CMK (cell line): ENCODE measurements around the gene DOK5.

Experiments
- DNase-seq: peaks from one replicate; pipeline ENCODE4 v3.0.0-alpha.2; 2010; ENCODE audit warnings: low read depth

The DOK5 gene

DNA sequence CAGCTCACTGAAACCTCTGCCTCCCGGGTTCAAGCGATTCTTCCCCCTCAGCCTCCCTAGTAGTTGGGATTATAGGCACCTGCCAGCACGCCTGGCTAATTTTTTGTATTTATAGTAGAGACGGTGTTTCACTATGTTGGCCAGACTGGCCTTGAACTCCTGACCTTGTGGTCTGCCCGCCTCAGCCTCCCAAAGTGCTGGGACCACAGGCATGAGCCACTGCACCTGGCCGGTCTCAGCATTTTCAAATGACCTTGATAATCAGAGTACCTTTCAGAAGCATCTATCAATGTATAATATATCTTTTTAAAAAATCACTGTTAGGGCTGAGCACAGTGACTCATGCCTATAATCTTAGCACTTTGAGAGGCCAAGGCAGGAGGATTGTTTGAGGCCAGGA, 143.0 kb downstream of the DOK5 start:
- no peak for DNase-seq

DNA sequence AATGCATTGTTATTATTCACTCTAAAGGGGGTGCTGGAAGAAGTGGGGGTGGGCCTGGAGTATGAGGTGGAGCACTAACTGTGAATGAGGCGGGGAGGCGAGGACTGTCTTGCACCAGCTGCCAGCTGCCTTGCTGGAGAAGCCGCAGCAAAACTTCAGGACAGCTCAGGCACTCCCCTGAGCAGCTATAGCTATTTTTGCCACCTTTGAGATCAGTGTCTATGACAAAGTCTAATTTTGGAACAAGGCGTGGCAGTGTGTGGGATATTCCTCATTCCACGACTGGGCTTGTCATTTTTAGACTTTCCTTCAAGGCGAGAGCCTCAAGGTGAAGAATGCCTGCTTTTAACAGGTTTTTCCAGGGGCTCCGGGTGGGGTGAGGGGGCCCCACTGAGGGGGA, 143.8 kb downstream of the DOK5 start:
- no peak for DNase-seq

DNA sequence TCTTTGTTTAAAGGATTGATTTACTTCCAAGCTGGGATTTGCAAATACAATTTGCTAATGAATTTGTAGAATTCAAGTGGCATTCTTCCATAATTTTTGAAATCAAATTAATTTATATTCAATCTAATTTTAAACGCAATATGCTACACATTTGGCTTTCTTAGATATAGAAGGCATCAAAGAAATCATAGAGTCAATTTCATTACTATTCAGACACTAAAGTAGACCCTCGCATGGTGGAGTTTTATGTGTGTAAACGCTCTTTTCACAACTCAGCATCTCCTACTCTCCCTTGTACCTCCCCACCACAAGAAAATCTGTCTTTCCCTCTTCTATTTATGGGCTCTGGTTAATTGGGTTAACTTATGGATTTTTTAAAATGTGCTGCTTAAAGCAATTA, 144.3 kb downstream of the DOK5 start:
- DNase-seq = no peak

DNA sequence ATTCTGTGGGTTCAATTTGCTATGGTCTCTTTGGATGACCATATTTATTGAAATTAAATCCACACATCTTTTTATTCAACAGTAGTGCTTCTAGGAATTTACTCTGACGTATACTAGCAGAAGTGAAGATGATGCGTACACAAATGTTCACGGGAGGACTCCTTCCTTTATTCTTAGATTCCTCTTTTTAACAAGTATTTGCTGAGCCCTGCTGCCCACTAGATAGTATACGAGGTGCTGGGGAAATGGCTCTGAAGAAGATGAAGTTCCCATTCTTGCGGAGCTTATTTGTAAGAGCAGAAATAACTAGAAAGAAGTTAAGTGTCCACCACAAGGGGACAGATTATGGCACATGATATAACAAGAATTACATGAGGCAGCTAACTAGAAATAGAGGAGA, 145.2 kb downstream of the DOK5 start:
- DNase-seq = no peak

DNA sequence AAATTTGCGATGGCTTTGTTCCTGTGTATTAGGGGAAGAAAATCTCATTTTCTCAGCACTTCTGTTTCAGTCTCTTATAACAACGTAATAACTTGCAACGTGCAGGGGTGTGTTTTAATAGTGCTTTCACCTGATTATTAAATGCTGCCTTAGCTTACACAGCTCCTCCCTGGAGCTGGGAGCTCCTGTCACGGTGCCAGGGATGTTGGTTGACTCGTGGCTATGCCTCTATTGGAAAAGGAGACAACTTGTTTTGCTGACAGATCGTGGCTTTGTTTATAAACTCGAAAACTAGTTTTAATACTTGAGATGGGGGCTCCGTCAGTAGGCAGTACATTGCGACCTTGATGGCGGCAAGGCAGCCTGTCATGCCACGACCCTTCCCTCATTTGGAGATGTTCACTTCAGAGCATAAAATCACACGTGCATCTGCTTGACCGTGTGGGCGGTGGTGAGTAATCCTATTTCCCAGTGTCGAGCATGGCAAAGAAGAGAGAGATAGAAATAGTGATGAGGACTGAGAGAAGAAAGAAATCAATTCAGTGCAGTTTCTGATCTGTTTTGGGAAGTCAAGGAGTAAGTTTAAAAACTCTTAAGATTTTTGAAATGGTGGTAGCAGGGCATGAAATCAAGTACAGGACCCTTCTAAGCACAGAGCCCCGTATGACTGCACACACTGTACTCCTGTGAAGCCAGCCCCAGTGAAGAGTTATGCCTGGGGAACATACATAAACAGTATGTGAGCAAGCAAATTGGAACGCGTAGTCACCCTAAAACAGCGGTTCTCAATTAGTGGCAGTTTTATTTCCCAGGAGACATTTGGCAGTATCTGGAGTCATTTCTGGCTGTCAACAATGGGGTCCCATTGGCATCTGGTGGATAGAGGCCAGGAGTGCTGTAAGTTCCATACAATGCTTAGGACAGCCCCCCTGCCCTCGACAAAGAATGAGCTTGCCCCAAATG, 147.2 kb downstream of the DOK5 start:
- no peak for DNase-seq

DNA sequence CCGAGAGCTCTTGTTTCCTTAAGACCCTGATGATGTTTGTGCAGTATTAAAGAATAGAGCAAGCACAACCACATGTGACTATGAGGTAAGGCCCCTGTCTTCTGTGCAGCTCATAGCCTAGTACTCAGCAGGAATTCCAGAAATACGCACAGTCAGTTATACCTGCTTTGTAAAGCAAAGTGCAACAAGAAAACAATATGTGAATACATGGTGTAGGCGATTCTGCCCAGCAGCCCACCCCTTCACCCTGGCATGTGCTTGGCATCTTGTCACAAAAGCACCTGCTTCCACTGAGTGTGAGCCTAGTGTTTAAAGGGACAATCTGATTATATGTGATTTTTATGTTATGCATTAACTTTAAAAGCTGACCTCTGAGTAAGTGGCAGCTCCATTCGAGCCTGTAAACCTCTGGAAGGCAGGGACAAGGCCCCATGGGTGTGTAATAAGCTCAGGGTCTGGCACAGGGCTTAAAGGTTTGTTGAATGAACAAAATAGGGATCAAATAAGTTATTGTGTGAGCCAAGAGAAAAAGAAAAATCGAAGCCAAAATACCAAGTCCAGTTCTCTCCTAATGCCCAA, 148.7 kb downstream of the DOK5 start:
- no peak for DNase-seq

DNA sequence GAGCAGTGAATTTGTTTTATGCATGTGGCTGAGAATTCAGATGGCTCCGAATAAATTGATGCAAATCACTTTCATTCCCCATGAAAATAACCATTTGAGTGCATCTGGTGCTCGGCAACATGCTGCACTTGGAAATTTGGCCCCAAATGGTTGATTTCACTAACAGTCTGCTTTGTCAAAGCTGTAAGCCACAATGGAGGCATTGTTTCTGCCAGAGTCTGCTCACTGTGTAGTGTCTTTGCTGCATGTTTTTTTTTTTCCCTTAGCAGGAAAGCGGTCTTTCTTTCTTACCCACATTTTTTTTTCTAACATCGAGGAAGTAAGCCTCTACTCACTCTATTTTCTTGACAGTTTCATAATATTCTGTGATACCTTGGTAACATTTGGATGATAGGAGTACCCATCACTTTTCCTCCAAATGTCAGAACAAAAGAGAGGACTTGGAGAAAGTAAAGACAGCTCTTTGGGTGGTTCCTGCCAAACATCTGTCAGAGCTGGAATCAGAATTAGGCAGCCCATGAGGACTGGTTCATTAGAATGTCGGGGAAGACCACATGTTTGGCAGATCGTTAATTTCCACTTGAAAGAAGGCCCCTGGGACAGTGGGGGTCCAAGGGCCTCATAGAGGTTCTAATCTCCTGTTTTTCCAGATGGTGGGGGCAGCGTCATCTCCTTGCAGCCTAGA, 149.5 kb downstream of the DOK5 start:
- DNase-seq = no peak

DNA sequence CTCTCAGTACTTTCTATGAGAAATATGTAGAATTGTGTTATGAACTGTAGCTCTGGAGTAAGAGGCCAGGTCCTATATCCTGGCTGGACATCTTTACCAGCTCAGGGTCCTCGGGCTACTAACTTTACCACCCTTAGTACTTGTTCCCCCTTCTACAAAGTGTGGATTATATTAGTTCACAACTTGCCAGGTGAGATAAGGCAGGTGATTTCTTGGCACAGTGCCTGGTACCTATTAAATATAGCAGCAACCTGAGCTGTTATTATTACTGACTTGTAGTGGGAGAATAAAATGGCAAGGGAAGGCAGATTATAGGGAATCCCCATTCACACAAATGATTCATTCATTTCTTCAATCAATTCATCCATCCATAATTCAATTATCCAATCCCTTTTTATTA, 150.1 kb downstream of the DOK5 start:
- no peak for DNase-seq

DNA sequence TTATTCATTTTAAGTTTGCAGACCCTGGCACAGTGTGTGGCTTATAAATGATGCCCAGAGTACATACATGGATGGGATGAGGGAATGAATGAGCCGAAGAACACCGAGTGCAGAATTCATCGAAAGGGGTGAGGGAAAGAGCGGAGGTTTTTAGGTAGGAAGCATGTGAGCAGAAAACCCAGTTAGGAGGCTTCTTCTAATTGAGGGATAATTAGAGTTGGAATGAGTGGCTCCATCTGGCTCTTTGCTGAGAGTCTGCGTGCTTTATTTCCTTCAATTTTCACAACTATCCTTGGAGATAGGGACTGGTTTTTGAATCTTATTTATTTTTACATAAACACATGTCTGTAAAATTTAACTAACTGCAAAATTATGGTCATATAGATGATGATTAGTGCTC, 150.7 kb downstream of the DOK5 start:
- DNase-seq = no peak

DNA sequence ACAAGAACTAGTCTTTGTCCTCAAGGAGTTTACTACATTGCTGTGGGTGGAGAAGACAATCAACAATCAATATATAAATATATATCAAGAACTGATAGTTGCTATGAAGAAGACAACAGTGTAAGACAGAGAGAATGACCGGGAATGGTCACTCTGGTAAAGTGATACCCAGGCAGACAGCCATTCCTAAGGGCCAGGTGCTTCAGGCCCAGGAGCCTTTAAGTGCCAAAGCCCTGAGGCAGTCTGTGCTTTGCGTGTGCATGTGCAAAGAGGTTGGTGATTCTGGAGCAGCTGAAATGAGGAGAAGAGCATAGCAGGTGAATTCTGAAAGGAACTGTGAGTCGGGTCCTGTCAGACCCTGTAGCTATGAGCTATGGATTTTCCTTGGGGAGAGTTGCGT, 154.2 kb downstream of the DOK5 start:
- no peak for DNase-seq

DNA sequence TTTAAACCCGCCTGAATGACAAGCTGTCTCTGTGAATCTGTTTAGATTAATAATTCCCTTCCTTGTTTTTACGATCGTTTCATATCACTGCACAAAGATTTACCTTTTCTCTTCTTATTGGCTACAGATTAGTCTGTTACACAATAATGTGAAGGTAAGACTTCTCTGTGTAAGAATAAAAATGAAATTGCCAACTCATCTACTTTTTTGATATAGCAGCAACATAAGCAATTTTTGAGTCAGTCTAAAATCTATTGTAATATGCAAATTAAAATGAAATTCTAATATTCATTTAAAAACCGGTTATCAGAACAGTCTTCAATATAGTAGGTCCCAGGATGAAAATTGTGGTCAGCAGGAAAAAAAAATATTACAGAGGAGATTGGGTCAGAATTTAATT, 155.2 kb downstream of the DOK5 start:
- no peak for DNase-seq

DNA sequence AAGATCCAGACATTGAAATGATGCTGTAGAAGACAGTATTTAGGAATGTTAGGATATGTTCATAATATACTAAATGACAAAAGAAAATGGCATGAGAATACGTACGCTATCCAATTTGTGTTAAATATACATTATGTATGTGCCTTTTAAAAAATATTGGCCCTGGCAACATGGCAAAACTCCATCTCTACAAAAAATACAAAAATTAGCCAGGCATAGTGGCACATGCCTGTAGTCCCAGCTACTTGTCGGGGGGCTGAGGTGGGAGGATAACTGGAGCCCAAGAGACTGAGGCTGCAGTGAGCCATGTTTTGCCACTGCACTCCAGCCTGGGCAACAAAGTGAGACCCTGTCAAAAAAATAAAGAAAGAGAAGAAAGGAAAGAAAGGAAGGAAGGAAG, 155.7 kb downstream of the DOK5 start:
- DNase-seq = no peak

DNA sequence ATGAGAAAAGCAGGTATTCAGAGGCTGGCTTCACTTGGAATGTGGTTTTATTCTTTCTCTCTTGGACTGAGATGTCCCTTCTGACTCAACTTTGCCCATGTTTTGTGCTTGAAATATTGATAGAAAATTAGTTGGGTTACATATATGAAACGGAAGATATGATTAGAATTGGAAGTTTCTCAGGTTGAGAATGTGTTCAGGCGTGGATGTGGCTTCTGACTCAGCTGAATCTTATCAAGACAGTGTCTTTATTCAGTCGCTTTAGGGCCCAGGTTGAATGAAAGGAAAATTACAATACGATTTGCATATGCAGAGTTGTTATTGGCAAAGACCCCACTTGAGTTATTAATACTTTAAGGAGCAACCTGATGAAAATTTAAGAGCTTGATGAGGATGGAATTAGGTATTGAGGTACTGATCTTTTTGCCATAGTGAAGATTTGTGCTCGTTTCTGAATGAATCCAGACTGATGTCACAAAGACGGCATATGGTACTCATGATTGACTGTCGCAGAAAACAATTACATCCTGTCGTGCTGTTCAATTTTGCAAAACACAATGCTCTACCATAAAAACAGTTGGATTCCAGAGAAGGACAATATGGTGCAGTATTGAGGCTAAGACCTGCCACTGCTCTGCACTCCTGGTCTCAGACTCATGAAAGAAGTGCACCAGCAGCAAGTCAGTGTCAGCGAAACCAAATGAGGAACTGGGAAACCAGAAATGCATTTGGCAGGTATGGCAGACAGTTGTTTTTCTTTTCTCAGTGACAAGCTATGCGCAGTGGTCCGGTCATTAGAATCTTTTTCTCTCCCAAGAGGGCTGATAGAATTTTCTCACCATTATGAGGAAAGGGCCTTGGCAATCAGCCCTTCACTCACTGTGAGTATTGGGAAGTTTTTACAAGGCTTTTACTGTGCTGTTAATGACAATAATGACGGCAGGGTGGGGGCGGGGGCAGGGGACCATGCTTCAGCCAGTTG, 158.3 kb downstream of the DOK5 start:
- no peak for DNase-seq

DNA sequence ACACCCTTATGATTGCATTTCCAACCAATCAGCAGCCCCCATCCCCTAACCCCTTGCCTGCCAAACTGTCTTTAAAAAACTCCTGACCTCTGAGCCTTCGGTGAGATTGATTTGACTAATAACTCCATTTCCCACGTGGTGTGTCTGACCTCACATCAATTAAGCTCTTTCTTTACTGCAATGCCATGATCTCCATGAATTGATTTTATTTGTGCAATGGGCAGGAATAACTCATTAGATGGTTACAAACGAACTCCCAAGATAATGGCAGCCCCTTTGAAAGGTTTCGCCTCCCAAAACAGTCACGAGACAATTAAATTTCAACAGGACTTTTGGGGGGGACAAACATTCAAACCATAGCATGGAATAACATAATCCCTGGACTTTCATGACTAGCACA, 161.2 kb downstream of the DOK5 start:
- no peak for DNase-seq

DNA sequence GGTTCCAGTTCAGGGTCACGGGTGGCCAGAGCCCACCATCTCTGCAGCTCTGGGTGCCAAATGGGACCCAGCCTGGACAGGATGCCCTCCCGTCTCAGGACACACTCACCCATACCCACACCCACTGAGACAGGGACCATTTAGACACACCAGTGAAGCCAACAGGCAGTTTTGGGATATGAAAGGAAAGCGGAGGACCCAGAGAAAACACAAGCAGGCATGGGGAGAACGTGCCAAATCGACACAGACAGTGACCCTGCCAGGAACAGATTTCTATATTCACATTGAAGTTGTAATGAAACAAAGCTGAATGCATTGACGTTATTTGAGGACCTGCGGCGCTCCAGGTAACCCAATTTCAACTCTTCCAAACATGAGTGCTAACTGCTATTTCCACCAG, 164.5 kb downstream of the DOK5 start:
- no peak for DNase-seq

DNA sequence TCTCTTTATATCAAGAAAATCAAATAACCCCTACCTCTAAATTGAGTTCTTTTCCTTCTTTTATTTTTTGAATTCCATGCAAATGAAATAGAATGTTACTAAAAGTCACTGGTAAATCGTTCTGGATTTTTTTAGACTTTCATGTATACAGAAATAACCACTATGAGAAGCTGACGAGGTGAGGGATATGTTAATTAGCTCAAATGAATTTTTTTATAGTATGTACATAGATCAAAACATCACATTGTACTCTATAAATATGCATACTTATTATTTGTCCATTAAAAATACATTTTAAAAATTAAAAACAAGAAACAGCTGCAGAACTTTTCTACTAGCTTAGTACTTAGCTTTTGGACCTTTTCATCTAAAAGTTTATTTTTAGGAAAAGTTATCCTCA, 165.4 kb downstream of the DOK5 start:
- DNase-seq = no peak

DNA sequence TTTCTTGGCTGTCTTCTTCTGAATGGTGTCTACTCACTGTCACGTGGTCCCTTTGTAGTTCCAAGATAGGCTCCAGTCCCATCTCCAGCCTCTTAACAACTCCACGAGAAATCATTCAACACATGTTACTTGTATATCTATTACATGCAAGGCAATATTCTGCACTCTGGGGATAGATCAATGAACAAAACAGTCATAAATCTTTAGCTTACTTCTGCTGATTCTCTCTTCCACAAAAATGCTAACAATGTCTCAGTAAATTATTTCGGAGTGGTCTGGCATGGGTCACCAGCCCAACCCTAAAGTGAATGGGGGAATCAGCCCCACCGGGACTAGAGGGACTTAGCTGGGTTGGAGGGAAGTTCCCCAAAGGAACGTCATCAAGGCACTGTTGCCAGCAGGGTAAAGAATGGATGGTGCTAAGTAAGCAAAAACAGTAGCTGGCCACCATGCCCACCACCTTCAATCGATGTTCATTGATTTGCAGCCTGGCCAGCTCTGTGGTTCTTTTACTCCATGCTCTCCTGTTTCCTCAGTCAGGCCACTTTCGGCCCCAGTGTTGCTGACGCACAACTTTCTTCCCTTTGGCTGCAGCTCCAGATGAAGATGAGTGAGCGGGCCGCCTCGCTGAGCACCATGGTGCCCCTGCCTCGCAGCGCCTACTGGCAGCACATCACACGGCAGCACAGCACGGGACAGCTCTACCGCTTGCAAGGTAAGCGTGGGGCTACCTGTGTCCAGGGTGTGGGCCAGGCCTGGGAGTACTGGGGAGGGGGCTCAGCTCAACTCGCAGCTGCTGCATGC, 167.7 kb downstream of the DOK5 start:
- no peak for DNase-seq

DNA sequence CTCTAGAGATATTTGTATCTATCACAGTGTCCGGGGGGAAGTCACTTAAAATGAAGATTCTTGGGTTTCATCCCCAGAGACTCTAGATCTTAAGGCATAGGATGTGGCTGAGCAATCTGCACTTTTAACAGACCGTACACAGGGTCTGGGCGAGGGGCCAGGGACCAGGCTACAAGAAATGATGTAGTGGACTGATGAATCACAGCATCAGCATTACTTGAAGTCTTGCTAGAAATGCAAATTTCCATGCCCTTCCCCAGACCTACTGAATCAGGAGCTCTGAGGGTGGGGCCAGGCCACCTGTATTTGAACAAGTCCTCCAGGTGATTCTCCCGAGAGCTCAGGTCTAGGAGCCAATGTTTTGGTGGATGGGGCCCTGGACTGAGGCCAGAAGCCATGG, 168.4 kb downstream of the DOK5 start:
- DNase-seq = no peak

DNA sequence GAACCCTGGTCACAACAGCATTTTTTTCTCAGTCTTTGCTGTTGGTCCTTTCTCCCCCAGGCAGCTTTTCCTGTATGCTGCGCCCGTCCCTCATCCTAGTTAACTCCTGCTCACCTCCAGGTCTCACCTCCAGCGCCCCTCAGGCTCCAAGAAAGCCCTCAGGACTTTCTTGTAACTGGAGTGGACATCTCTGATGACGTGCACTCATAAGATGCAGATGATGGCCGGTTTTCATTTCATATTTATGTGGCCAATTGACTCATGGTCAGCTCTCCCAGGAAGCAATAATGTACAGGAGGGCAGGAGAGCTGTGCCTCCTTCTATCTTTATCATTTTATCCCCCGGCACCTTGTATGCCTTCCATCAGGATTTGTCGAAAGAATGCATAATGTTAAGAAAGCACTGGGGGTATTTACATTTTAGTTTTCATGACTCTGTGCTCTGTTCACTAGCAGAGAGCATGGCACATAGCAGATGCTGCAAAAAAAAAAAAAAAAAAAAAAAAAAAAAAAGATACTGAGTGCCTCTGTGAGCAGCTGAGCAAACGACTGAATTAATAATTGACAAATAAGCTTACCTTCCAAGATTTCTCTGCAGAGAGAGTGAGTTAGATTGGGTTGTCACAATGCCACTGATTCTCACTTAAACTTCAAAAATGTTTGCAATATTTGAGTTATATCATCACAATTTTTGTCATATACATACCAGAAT, 170.2 kb downstream of the DOK5 start:
- no peak for DNase-seq

DNA sequence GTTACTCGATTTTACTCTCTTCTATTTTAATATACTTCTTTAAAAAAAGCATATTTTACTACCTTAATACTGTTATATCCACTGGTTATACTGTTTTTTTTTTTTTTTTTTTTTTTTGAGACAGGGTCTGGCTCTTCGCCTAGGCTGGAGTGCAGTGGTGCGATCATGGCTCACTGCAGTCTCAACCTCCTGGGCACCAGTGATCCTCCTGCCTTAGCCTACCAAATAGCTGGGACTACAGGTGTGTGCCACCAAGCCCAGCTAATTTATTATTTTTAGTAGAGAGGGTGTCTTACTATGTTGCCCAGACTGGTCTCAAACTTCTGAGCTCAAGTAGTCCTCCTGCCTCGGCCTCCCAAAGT, 170.7 kb downstream of the DOK5 start:
- no peak for DNase-seq
